SU-DHL-6 (cell line): Measurements from ENCODE around the gene EPHB3.

Source experiments
- CTCF ChIP-seq: fragments of 200-600 bp; sonication (generic); IDR thresholded peaks from one replicate; pipeline ENCODE4 v1.5.1; 2017; ENCODE audit warnings: antibody characterized with exemption, mild to moderate bottlenecking, low read length, moderate library complexity; ENCODE audit not compliant: insufficient read depth, poor library complexity, severe bottlenecking
- EZH2phosphoT487 ChIP-seq: fragments of 200-600 bp; sonication (generic), shearing (Covaris generic); conservative IDR thresholded peaks from 2 replicates; pipeline ENCODE4 v1.6.1; 2018; ENCODE audit warnings: mild to moderate bottlenecking, antibody characterized with exemption, low read length, moderate library complexity, mixed read lengths

GRCh38 chr3:184593220-184593927 lies 31.8 kb downstream of the EPHB3 start:
- TF ChIP-seq CTCF (no peak), EZH2phosphoT487 (no peak)
